Activated T-cell treated with anti-CD3 and anti-CD28 coated beads for 48 hours (primary cell): ENCODE measurements around the gene RERG.

Experiments used
- DNase-seq: peaks from one replicate; pipeline ENCODE4 v3.0.0-alpha.2; 2020; ENCODE audit warnings: low read depth

RERG gene

DNA sequence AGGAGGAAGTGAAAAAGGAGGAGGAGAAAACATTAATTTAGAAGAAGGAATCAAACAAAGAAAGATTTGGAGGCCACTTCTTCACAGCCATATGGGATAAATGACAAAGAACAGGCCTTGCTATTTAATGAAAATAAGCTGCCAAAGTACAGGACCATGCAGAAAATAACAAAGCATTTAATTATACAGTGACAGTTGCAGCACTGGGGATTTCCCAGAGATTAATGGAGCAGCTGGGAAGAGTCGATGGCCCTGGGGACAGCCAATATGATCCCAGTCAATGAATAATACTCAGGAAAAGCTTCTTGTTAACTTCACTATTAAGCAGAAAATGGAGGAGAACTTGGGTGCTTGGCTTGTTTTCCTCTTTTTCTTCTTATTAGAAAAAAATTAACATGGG, 34.6 kb downstream of the RERG start:
- DNase-seq = no peak

- no peak for DNase-seq
Observed at GRCh38 chr12:15184484-15184883, 36.7 kb downstream of the RERG start.

DNA sequence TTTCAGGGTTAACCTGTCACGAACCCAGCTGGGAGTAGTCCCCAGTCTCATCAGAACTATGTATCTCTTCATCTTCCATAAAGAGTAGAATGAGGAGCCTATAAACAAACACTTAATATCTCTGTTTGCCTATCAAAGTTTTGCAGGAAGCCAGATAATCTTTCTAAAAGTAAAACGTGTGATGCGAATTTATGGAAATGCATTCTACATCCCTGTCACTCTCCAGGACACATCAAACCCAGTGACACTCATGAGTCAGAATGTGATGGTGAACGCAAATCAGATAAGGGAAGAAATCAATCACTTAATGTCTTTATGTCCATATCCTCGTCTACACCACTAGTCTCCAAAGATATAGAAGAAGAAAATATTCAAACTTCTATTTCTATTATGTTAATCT, 37.4 kb downstream of the RERG start:
- DNase-seq = no peak

DNA sequence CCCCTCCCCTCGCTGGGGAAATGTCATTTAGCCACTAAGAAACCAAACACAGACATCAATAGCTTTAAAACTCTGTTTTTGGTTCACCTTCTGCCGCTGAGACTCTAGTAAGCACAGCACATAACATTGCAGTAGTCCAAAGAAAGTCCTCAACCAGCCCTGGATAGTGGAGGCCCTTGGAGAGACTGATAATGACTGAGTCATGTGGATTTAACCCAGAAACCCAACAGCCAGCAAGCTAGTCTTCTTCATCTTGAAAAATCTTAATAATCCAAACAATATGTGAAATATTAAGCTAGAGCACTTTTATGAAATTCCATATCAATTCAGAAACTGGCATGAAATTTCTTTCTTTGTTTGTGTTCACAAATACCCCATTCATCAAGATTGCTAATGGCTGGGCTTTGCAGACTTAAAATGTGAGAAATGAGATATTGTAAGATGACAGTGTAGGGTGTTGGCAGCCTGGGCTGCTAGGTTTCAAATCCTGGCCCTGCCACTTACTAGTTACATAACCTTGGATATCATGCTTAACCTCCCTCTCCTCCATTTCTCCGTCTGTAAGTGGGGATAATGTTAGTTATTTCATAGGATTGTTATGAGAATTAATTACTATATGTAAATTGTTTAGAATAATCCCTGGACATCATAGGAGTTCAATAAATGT, 40.1 kb downstream of the RERG start:
- no peak for DNase-seq

DNA sequence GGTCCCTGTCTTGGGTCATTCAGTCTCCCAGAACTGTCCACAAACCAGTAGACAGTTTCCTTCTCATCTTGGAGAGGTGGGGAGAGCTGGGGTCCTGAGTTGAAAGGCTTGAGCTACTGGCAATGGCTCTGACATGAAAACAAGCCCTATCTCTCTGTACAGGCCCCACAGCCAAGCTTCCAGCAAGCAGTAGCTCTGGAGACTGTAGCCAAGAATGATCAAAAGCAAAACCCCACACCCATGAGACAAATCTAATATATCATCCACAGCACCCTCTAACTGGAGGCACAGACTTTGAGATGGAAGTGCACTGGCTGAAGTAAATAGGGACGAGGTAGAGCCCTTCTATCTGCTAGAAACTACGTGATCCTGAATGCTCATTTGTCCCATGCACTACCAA, 40.9 kb downstream of the RERG start:
- no peak for DNase-seq

DNA sequence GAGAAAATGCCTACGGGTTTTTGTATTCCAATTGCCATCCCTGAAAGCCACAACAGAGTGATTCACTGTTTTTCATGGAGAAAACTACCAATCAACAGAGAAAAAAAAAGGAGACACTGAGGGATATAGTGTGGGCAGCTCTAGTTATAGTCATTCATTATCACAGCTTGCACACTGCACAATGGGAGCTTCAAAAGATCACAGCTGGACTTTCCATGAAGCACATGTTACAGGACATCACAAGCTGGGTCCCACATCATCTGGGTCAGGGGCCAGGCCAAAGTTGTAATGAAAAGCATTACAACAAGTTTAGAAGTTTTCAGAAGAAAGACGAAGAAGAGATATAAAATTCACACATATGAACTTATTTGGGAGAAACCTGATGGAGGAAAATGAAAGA, 41.5 kb downstream of the RERG start:
- no peak for DNase-seq

DNA sequence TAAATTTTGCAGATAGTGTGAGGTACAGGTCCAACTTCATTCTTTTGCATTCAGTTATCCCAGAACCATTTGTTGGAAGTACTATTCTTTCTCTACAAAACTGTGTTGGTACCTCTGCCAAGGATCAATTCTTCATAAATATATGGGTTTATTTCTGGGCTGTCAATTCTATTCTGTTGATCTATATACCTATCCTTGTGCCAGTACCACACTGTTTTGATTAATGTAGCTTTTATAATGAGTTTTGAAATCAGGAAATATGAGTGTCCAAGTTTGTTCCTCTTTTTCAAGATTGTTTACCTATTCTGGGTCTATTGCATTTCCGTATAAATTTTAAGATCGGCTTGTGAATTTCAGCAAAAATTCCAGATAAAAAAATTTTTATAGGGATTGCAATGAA, 48.1 kb downstream of the RERG start:
- no peak for DNase-seq

GRCh38 chr12:15172060-15172822, 49.0 kb downstream of the RERG start:
- no peak for DNase-seq

GRCh38 chr12:15171012-15171655, 50.1 kb downstream of the RERG start:
- DNase-seq = no peak

- DNase-seq = no peak
Observed at GRCh38 chr12:15168026-15168678, 53.1 kb downstream of the RERG start.

DNA sequence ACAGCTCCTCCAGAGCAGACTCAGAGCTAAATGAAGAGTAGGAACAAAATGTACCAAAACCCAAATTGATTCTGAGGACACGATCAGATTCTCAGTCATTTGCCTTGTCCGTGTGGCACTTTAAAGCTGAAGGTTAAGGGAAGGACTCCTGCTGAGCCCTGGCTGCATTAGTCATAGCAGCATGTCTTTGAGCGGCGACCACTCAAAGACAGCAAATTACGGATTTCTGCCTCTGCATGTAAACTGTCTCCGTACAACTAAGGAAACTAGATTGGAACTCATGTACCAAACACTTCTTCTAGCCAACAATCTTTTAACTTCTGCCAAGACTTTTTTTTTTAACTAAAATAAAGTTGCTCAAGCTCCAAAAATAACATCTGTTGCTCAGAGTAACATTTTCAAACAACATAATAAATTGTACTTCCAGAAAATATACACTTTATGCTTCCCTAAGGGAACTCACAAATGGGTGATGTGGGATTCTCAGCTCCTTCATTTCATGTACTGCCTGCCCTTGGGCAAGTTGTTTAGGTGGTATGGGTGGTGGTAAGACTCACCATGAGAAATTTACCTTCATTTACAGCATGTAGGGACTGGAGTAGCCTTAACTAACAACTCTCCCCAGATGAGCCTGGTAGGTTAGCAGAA, 56.1 kb downstream of the RERG start:
- DNase-seq = no peak

- no peak for DNase-seq
Observed at GRCh38 chr12:15163030-15163976, 57.9 kb downstream of the RERG start.

- DNase-seq = no peak
Observed at GRCh38 chr12:15158083-15158482, 63.1 kb downstream of the RERG start.

- no peak for DNase-seq
Observed at GRCh38 chr12:15157269-15157671, 63.9 kb downstream of the RERG start.

GRCh38 chr12:15155271-15155670, 65.9 kb downstream of the RERG start:
- no peak for DNase-seq

DNA sequence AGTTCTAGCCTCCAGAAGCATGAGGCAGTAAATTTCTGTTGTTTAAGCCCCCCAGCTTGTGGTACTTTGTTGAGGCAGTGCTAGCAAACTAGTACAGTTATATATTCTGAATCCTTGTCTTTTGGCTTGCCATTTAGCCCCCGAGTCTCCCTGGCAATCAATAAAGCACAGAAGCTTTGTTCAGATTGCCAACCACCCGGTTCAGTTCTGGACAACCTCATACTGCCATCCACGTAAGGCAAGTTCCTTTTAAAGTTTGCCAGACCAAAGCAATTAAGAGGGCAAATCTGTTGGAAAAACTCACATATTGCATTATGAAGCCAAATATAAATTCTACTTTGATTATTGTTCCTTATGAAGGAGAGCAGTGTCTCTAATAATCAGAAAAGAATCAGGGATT, 67.1 kb downstream of the RERG start:
- DNase-seq = no peak

GRCh38 chr12:15152868-15153267, 68.3 kb downstream of the RERG start:
- DNase-seq = no peak

DNA sequence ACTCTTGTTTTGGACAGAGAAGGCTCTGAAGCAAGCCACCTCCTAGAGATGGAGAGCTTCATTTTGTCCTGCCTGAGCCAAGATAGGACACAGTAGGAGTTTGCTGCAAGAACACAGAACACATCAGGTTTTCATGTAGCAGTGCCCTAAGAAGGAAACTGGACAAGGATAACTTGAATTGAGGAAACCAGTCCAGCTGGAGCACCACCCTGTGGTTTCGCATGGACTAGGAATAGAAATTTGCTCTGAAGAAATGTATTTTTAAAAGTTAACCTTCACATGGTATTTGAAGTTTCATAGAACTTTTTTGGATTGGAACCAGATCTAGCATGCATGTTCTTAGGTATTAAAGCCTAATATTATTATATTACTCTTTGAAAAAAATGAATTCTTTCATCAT, 68.8 kb downstream of the RERG start:
- no peak for DNase-seq

- DNase-seq = no peak
Observed at GRCh38 chr12:15151161-15152091, 69.8 kb downstream of the RERG start.

DNA sequence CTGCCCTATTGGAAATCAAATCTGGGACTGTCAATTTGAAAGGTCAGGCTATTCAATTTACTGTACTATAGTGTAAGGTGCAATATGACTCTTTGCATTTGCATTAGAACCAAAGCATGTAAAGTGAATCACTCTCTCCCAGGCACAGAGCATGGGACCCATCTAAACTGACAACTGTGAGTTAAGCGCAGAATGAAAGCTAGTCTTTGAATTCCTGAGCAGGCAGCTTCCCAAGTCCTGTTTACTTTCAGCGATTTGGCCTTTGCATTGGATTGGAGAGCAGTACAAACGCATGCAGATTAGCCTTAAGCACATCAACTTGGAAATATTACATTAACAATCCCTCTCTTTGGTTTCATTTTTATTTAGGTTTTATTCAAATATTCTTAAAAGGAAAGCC, 74.6 kb downstream of the RERG start:
- DNase-seq = no peak
